Measurements from ENCODE around the gene CRHR1.

The CRHR1 gene

GRCh38 chr17:45867171-45867570 lies 83.1 kb downstream of the CRHR1 start:
- DNase-seq (ENCODE audit: low read depth in 2 of 2): no peak

- no peak for DNase-seq (ENCODE audit: low read depth in 2 of 2)
Observed at GRCh38 chr17:45867702-45868101, 83.6 kb downstream of the CRHR1 start.

- no peak for DNase-seq (ENCODE audit: low read depth in 2 of 2)
Observed at GRCh38 chr17:45868276-45868675, 84.2 kb downstream of the CRHR1 start.

GRCh38 chr17:45869676-45870341 lies 85.7 kb downstream of the CRHR1 start:
- DNase-seq (ENCODE audit: low read depth in 2 of 2): no peak

GRCh38 chr17:45870342-45870974 lies 86.3 kb downstream of the CRHR1 start:
- DNase-seq (ENCODE audit: low read depth in 2 of 2): no peak

- no peak for DNase-seq (ENCODE audit: low read depth in 2 of 2)
Observed at GRCh38 chr17:45871718-45872117, 87.6 kb downstream of the CRHR1 start.

- no peak for DNase-seq (ENCODE audit: low read depth in 2 of 2)
Observed at GRCh38 chr17:45873728-45874127, 89.6 kb downstream of the CRHR1 start.

GRCh38 chr17:45874151-45874550 lies 90.0 kb downstream of the CRHR1 start:
- DNase-seq (ENCODE audit: low read depth in 2 of 2): no peak

GRCh38 chr17:45876539-45876938 lies 92.4 kb downstream of the CRHR1 start:
- no peak for DNase-seq (ENCODE audit: low read depth in 2 of 2)

- DNase-seq (ENCODE audit: low read depth in 2 of 2): no peak
Observed at GRCh38 chr17:45877467-45877866, 93.3 kb downstream of the CRHR1 start.

GRCh38 chr17:45883063-45883462 lies 98.9 kb downstream of the CRHR1 start:
- DNase-seq (ENCODE audit: low read depth in 2 of 2): no peak
